HepG2 (cell line): ENCODE measurements around the gene TMC4. TPM values are rescaled to one million over a fixed set of nuclear protein-coding genes. Genes with fewer than 3 reads are reported as not detected.

ENCODE experiments used
- CHD2 ChIP-seq: IDR thresholded peaks from 2 replicates; pipeline ENCODE4 v1.6.1; 2011; ENCODE audit warnings: low read depth, low read length, improper control_type of control experiment
- EP300 ChIP-seq, 3 experiments: sonication (generic) in 1 of 3; formaldehyde crosslinking in 1 of 3; IDR thresholded peaks; 2 replicates each; pipeline versions ENCODE4 v1.5.1 to v1.6.1; 2011 to 2020; ENCODE audit warnings: low read depth in 2 of 3, low read length in 2 of 3, borderline replicate concordance in 1 of 3, improper control_type of control experiment in 1 of 3, mild to moderate bottlenecking in 1 of 3, missing genetic modification reagents in 1 of 3, moderate library complexity in 1 of 3
- GPN1 ChIP-seq: sonication (generic); formaldehyde crosslinking; IDR thresholded peaks from 2 replicates; pipeline ENCODE4 v1.5.1; 2020; ENCODE audit warnings: missing genetic modification reagents, borderline replicate concordance
- MAFF ChIP-seq: IDR thresholded peaks from 2 replicates; pipeline ENCODE4 v1.6.1; 2011; ENCODE audit warnings: low read depth, low read length, improper control_type of control experiment
- NR2F2 ChIP-seq: IDR thresholded peaks from 2 replicates; pipeline ENCODE4 v1.6.1; 2012; ENCODE audit warnings: low read depth, inconsistent platforms, borderline replicate concordance
- PHF8 ChIP-seq: sonication (generic); formaldehyde crosslinking; IDR thresholded peaks from 2 replicates; pipeline ENCODE4 v1.5.0; 2020; ENCODE audit warnings: missing genetic modification reagents
- RFX3 ChIP-seq: IDR thresholded peaks from 2 replicates; pipeline ENCODE4 v1.6.1; 2016; ENCODE audit warnings: missing biosample characterization, missing genetic modification reagents
- SRSF1 ChIP-seq: fragments of 200-400 bp; formaldehyde crosslinking; optimal IDR thresholded peaks from 2 replicates; pipeline ENCODE3; 2017; ENCODE audit warnings: mild to moderate bottlenecking, low read depth, low read length, moderate library complexity
- ZBTB1 ChIP-seq: sonication (generic); formaldehyde crosslinking; IDR thresholded peaks from 2 replicates; pipeline ENCODE4 v1.4.0; 2020; ENCODE audit warnings: missing genetic modification reagents, borderline replicate concordance
- ZMYM2 ChIP-seq: sonication (generic); formaldehyde crosslinking; IDR thresholded peaks from 2 replicates; pipeline ENCODE4 v1.8.0; 2022; ENCODE audit warnings: mild to moderate bottlenecking, missing genetic modification reagents
- ZNF24 ChIP-seq: fragments of 450-650 bp; IDR thresholded peaks from 2 replicates; pipeline ENCODE4 v1.6.1; 2017; ENCODE audit warnings: antibody characterized with exemption, mild to moderate bottlenecking
- ZNF761 ChIP-seq: sonication (generic); formaldehyde crosslinking; conservative IDR thresholded peaks from 2 replicates; pipeline ENCODE4 v1.4.0; 2020; ENCODE audit warnings: mild to moderate bottlenecking, missing genetic modification reagents
- polyA plus RNA-seq, 8 experiments: library from polyadenylated mRNA; depleted of rRNA in 3 of 8; stranded (reverse) in 7 of 8; unstranded in 1 of 8; fragments of >200 nt; fragmentation: Illumina TruSeq in 4 of 8; extraction: Trizol in 4 of 8; gene quantifications; 2 replicates each; pipeline versions ENCODE4 v1.2.1 to v1.2.3, GENCODE V29; 2011 to 2016; ENCODE audit warnings: low read depth in 4 of 8, missing spikeins in 1 of 8, mixed read lengths in 1 of 8; ENCODE audit not compliant: insufficient read depth in 1 of 8
- total RNA-seq, 5 experiments: library from RNA; depleted of rRNA; stranded (reverse); fragments of >200 nt; fragmentation: Illumina TruSeq; extraction: Trizol; gene quantifications; 2 replicates each; pipeline ENCODE4 v1.2.3, GENCODE V29; 2016; ENCODE audit warnings: low read depth in 1 of 5
- TF ChIP-seq, protein P1 (sequence below), 2 experiments: sonication (generic) in 1 of 2; formaldehyde crosslinking in 1 of 2; IDR thresholded peaks; 2 replicates each; pipeline versions ENCODE4 v1.6.1 to v1.9.0; 2014 to 2022; ENCODE audit warnings: antibody characterized with exemption in 1 of 2, borderline replicate concordance in 1 of 2, inconsistent platforms in 1 of 2, low read depth in 1 of 2, missing genetic modification reagents in 1 of 2
- TF ChIP-seq, protein P2 (sequence below): sonication (generic); formaldehyde crosslinking; IDR thresholded peaks from 2 replicates; pipeline ENCODE4 v1.9.0; 2021; ENCODE audit warnings: missing genetic modification reagents, borderline replicate concordance
- TF ChIP-seq, protein P3 (sequence below): sonication (generic); formaldehyde crosslinking; IDR thresholded peaks from 2 replicates; pipeline ENCODE4 v1.5.0; 2020; ENCODE audit warnings: mild to moderate bottlenecking, missing genetic modification reagents
- TF ChIP-seq, protein P4 (sequence below): sonication (generic); formaldehyde crosslinking; IDR thresholded peaks from 2 replicates; pipeline ENCODE4 v1.5.1; 2020; ENCODE audit warnings: missing genetic modification reagents, mild to moderate bottlenecking, borderline replicate concordance

Gene TMC4
- total and polyA plus RNA-seq, 2 of the 13 experiments (the other 11 are each of a cell fraction or from before 2014, with no cell fraction given) = 0.13 to 0.24 TPM

DNA sequence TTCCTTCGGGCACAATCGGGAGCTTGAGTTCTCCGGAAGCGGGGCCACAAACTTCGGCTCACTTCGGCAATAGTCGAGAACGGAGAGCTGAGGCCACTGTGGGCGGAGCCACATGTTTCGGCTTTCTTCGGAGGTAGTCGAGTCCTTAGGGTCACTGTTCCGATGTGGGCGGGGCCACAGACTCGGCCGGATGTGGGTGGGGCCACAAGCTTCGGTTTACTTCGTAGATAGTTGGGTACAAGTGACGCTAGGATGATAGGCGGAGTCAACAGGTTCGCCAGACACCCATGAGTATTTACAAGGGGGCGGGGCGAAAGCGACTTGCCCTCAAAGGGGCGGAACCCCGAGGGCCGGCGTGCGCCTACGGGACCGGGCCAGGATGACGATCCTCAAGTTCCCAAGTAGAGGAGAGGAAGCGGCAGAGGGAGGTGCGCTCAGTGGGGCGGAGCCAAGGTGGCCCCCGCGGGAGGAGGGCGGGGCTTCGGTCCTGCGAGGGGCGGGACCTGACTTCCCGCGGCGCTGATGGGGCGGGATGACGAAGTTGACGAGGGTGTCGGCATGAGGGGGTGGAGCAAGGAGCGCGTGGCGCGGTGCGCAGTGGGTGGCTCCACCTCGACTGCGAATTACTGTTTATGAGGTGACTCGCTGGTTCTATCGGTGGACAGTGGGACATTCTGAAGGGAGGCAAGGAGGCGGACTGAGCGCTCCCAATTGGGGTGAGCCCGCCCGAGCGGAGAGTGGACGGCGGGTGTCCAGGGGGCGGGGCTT is 17.0 kb upstream of the TMC4 start (continued):
- TF ChIP-seq, protein P1, sequence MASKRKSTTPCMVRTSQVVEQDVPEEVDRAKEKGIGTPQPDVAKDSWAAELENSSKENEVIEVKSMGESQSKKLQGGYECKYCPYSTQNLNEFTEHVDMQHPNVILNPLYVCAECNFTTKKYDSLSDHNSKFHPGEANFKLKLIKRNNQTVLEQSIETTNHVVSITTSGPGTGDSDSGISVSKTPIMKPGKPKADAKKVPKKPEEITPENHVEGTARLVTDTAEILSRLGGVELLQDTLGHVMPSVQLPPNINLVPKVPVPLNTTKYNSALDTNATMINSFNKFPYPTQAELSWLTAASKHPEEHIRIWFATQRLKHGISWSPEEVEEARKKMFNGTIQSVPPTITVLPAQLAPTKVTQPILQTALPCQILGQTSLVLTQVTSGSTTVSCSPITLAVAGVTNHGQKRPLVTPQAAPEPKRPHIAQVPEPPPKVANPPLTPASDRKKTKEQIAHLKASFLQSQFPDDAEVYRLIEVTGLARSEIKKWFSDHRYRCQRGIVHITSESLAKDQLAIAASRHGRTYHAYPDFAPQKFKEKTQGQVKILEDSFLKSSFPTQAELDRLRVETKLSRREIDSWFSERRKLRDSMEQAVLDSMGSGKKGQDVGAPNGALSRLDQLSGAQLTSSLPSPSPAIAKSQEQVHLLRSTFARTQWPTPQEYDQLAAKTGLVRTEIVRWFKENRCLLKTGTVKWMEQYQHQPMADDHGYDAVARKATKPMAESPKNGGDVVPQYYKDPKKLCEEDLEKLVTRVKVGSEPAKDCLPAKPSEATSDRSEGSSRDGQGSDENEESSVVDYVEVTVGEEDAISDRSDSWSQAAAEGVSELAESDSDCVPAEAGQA (IDR thresholded peaks at IDR 0.05; ENCODE audit: low read depth) = 0 out of 2 replicates have a peak, but pooled peaks have one; percentile 55
- TF ChIP-seq, protein P1 (CRISPR knock-in tag; IDR thresholded peaks at IDR 0.05; ENCODE audit: borderline replicate concordance) = no peak; the same call in 1 of the 2 replicates
- TF ChIP-seq, protein P2, sequence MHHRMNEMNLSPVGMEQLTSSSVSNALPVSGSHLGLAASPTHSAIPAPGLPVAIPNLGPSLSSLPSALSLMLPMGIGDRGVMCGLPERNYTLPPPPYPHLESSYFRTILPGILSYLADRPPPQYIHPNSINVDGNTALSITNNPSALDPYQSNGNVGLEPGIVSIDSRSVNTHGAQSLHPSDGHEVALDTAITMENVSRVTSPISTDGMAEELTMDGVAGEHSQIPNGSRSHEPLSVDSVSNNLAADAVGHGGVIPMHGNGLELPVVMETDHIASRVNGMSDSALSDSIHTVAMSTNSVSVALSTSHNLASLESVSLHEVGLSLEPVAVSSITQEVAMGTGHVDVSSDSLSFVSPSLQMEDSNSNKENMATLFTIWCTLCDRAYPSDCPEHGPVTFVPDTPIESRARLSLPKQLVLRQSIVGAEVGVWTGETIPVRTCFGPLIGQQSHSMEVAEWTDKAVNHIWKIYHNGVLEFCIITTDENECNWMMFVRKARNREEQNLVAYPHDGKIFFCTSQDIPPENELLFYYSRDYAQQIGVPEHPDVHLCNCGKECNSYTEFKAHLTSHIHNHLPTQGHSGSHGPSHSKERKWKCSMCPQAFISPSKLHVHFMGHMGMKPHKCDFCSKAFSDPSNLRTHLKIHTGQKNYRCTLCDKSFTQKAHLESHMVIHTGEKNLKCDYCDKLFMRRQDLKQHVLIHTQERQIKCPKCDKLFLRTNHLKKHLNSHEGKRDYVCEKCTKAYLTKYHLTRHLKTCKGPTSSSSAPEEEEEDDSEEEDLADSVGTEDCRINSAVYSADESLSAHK (CRISPR knock-in tag) = no peak
- TF ChIP-seq NR2F2 (no peak), ZNF24 (no peak), MAFF (no peak), CHD2 (no peak), SRSF1 (no peak), GPN1 (no peak), RFX3 (CRISPR knock-in tag) (no peak), ZNF761 (CRISPR knock-in tag) (no peak), ZBTB1 (CRISPR knock-in tag) (no peak), EP300 (IDR thresholded peaks at IDR 0.05; ENCODE audit: low read depth in 2 of 2, low read length in 2 of 2) (no peak), EP300 (CRISPR knock-in tag; IDR thresholded peaks at IDR 0.05; ENCODE audit: borderline replicate concordance) (no peak), PHF8 (CRISPR knock-in tag) (0 out of 2 replicates have a peak, but pooled peaks have one; percentile 38), ZMYM2 (CRISPR knock-in tag) (no peak)
- TF ChIP-seq, protein P3, sequence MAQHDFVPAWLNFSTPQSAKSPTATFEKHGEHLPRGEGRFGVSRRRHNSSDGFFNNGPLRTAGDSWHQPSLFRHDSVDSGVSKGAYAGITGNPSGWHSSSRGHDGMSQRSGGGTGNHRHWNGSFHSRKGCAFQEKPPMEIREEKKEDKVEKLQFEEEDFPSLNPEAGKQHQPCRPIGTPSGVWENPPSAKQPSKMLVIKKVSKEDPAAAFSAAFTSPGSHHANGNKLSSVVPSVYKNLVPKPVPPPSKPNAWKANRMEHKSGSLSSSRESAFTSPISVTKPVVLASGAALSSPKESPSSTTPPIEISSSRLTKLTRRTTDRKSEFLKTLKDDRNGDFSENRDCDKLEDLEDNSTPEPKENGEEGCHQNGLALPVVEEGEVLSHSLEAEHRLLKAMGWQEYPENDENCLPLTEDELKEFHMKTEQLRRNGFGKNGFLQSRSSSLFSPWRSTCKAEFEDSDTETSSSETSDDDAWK (CRISPR knock-in tag) = no peak
- TF ChIP-seq, protein P4, sequence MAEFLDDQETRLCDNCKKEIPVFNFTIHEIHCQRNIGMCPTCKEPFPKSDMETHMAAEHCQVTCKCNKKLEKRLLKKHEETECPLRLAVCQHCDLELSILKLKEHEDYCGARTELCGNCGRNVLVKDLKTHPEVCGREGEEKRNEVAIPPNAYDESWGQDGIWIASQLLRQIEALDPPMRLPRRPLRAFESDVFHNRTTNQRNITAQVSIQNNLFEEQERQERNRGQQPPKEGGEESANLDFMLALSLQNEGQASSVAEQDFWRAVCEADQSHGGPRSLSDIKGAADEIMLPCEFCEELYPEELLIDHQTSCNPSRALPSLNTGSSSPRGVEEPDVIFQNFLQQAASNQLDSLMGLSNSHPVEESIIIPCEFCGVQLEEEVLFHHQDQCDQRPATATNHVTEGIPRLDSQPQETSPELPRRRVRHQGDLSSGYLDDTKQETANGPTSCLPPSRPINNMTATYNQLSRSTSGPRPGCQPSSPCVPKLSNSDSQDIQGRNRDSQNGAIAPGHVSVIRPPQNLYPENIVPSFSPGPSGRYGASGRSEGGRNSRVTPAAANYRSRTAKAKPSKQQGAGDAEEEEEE (CRISPR knock-in tag) = no peak
